Caco-2 (cell line): ENCODE measurements around the gene LIMA1. TPM values are rescaled to one million over a fixed set of nuclear protein-coding genes. Genes with fewer than 3 reads are reported as not detected.

Source experiments
- BruUV-seq: library from RNA; stranded (reverse); fragments of 400-500 nt; replicated peaks from 2 replicates; lab custom pipeline; 2021; lab: Mats Ljungman, UMichigan
- CTCF ChIA-PET: fragments of 300-600 bp; sonication (Branson Sonifier 250); formaldehyde crosslinking; loops from one replicate; lab custom pipeline; 2022; ENCODE audit warnings: antibody characterized with exemption; lab: Charles Lee
- POLR2A ChIA-PET: fragments of 300-600 bp; sonication (Branson Sonifier 250); formaldehyde crosslinking; loops from one replicate; lab custom pipeline; 2022; ENCODE audit warnings: antibody characterized with exemption; lab: Charles Lee
- DNase-seq, 2 experiments: peaks; one replicate each; pipeline versions ENCODE4 v3.0.0 to v3.0.0-alpha.2; 2020 to 2022
- H3K27me3 ChIP-seq: replicated peaks from 2 replicates; pipeline ENCODE4 v1.6.0; 2011; ENCODE audit warnings: low read length; ENCODE audit not compliant: control insufficient read depth, insufficient read depth
- H3K36me3 ChIP-seq: 2 replicates; pipeline ENCODE4 v1.5.1; 2011; ENCODE audit warnings: low read length; ENCODE audit not compliant: control insufficient read depth, insufficient read depth
- H3K4me1 ChIP-seq: fragments of 250-450 bp; sonication (Bioruptor Pico); 2 replicates; pipeline ENCODE4 v1.5.1; 2020; ENCODE audit warnings: mild to moderate bottlenecking
- H3K4me3 ChIP-seq: 2 replicates; pipeline ENCODE4 v1.5.1; 2011; ENCODE audit warnings: low read depth, mild to moderate bottlenecking, control low read depth, low read length
- H3K9me3 ChIP-seq: fragments of 250-450 bp; sonication (Bioruptor Pico); 2 replicates; pipeline ENCODE4 v1.5.1; 2020; ENCODE audit warnings: mild to moderate bottlenecking, moderate library complexity
- H3K27ac Mint-ChIP-seq: one replicate; pipeline ENCODE4 v1.8.0; 2022; ENCODE audit warnings: mixed read lengths; ENCODE audit not compliant: unreplicated experiment
- H3K27me3 Mint-ChIP-seq: one replicate; pipeline ENCODE4 v1.8.0; 2022; ENCODE audit warnings: mixed read lengths; ENCODE audit not compliant: insufficient read depth, unreplicated experiment
- H3K36me3 Mint-ChIP-seq: one replicate; pipeline ENCODE4 v1.8.0; 2022; ENCODE audit warnings: mild to moderate bottlenecking, mixed read lengths; ENCODE audit not compliant: insufficient read depth, unreplicated experiment
- H3K4me1 Mint-ChIP-seq: one replicate; pipeline ENCODE4 v1.8.0; 2022; ENCODE audit warnings: low read depth, mixed read lengths; ENCODE audit not compliant: unreplicated experiment
- H3K4me3 Mint-ChIP-seq: one replicate; pipeline ENCODE4 v1.8.0; 2022; ENCODE audit warnings: mild to moderate bottlenecking, moderate library complexity, mixed read lengths; ENCODE audit not compliant: unreplicated experiment
- H3K9me3 Mint-ChIP-seq: one replicate; pipeline ENCODE4 v1.8.0; 2022; ENCODE audit warnings: mixed read lengths; ENCODE audit not compliant: unreplicated experiment
- intact Hi-C: fragments of 100-400 bp; cut with micrococcal nuclease; formaldehyde crosslinking; loops from one replicate; pipeline ENCODE4 v1.10.0; 2022; ENCODE audit not compliant: unreplicated experiment
- total RNA-seq: library from RNA; stranded (reverse); gene quantifications from 2 replicates; pipeline ENCODE4 v1.2.3, GENCODE V29; 2022
- TF ChIP-seq, protein P1 (sequence below), 2 experiments: fragments of 200-600 bp in 1 of 2; IDR thresholded peaks; 1 replicate in 1 of 2; 2 replicates in 1 of 2; pipeline versions ENCODE4 v1.5.1 to v1.8.0; 2011 to 2022; ENCODE audit warnings: antibody characterized with exemption in 1 of 2, control low read depth in 1 of 2, inconsistent platforms in 1 of 2, low read depth in 1 of 2, low read length in 1 of 2, mild to moderate bottlenecking in 1 of 2, moderate library complexity in 1 of 2; ENCODE audit not compliant: insufficient read depth in 1 of 2, severe bottlenecking in 1 of 2, unreplicated experiment in 1 of 2

Gene LIMA1
- total RNA-seq, 1 experiment from 2014 or later, result 50.3 TPM

DNA sequence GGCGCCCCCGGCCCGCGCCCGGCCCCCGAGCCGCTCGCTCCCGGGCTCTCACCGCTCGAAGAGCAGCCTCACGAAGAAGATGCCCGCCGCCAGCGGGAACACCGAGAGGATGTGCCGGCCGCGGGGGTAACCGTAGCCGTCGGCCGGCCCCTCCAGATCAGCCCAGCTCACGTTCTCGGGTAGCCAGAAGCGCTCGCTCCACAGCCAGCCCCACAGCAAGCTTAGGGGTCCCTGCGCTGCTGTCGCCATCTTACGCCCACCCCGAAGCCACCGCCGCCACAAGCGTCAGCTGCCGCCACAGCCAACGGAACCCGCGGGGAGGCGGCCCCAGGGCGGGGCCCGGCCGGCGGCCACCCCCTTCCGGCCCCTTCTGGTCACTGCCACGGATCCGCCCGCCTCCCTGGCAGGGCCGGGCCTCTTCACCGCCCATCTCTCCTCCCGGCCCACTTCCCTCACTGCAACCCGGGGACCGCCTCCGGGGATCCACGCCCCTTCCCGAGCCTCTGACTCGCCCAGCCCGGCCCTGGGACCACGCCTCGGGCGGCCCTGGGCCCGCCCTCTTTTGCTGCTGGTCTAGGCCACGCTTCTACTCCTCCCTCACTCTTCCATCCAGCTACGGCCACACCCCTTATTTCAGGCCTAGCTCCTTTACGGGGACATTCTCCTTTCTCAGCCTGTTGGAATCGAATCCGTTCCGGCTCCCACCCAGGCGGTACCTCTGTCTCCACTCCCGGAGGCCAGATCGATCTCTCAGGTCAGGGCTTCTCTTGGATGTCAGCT lies 116.1 kb downstream of the LIMA1 start, which contains the start of gene CERS5:
CERS5 (minus strand) TSS at position 321 of the 780 bp plus-strand sequence; CDS start at position 249, 72 bp downstream.
- no peaks in the 10 kb centered on the region for H3K27me3 Mint-ChIP-seq
- Histone ChIP-seq H3K4me3 (peak within 1 kb of the TSS; percentile 63), H3K9me3 (peaks cover 12% of the 10 kb centered on the region), H3K36me3 (no peaks in the 10 kb centered on the region), H3K4me1 (peaks cover 11% of the 10 kb centered on the region; the same call in 1 of the 2 replicates), H3K27me3 (no peaks in the 10 kb centered on the region)
- ChIA-PET CTCF (interaction anchor here (0.7 to 3.0 kb wide), 16 partner anchors 9 to 147 kb away, joined by 3 to 37 read pairs (median 8); partner anchors contain the start of genes COX14 and SMARCD1), POLR2A (interaction anchor here (0.5 to 2.0 kb wide), 14 partner anchors 10 to 854 kb away, joined by 3 to 24 read pairs (median 4); partner anchors contain the start of genes COX14, LIMA1, SMARCD1 and TMBIM6)
- no TSS peak for BruUV-seq
- intact Hi-C loops, result loop anchor here (1.0 to 2.0 kb wide), 5 partner anchors 24 to 92 kb away; partner anchors contain the start of genes COX14 and SMARCD1
- peaks cover 8% of the 10 kb centered on the region for H3K4me1 Mint-ChIP-seq
- peak within 1 kb of the TSS; percentile 80 for H3K4me3 Mint-ChIP-seq
- no peaks in the 10 kb centered on the region for H3K9me3 Mint-ChIP-seq
- TF ChIP-seq, protein P1, sequence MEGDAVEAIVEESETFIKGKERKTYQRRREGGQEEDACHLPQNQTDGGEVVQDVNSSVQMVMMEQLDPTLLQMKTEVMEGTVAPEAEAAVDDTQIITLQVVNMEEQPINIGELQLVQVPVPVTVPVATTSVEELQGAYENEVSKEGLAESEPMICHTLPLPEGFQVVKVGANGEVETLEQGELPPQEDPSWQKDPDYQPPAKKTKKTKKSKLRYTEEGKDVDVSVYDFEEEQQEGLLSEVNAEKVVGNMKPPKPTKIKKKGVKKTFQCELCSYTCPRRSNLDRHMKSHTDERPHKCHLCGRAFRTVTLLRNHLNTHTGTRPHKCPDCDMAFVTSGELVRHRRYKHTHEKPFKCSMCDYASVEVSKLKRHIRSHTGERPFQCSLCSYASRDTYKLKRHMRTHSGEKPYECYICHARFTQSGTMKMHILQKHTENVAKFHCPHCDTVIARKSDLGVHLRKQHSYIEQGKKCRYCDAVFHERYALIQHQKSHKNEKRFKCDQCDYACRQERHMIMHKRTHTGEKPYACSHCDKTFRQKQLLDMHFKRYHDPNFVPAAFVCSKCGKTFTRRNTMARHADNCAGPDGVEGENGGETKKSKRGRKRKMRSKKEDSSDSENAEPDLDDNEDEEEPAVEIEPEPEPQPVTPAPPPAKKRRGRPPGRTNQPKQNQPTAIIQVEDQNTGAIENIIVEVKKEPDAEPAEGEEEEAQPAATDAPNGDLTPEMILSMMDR (IDR thresholded peaks at IDR 0.05; ENCODE audit: insufficient read depth in 1 of 2, low read depth in 1 of 2, low read length in 1 of 2, severe bottlenecking in 1 of 2, unreplicated experiment in 1 of 2), result peak in 1 of 2 experiments; percentile 64
- DNase-seq, result peak; percentile 99 to 100
- H3K36me3 Mint-ChIP-seq, result peaks cover 15% of the 10 kb centered on the region
- peak within 1 kb of the TSS; percentile 77 for H3K27ac Mint-ChIP-seq

- H3K9me3 Mint-ChIP-seq, result no peaks in the 10 kb centered on the region
- BruUV-seq, result no TSS peak
- Histone ChIP-seq H3K36me3 (no peaks in the 10 kb centered on the region), H3K9me3 (peaks cover 12% of the 10 kb centered on the region), H3K4me1 (peaks cover 11% of the 10 kb centered on the region; the same call in 1 of the 2 replicates), H3K27me3 (no peaks in the 10 kb centered on the region), H3K4me3 (peak overlapping the region; percentile 63)
- intact Hi-C loops, result loop anchor here (1.0 to 2.0 kb wide), 5 partner anchors 23 to 92 kb away; partner anchors contain the start of genes COX14 and SMARCD1
- H3K27ac Mint-ChIP-seq, result peak overlapping the region; percentile 77
- H3K4me3 Mint-ChIP-seq, result peak overlapping the region; percentile 80
- DNase-seq, result peak in 1 of 2 experiments; percentile 51
- peaks cover 8% of the 10 kb centered on the region for H3K4me1 Mint-ChIP-seq
- CTCF ChIA-PET, result interaction anchor here (0.6 to 3.0 kb wide), 14 partner anchors 9 to 1511 kb away, joined by 3 to 37 read pairs (median 8); partner anchors contain the start of genes COX14 and SMARCD1
- POLR2A ChIA-PET, result interaction anchor here (1.2 to 2.0 kb wide), 7 partner anchors 24 to 426 kb away, joined by 3 to 24 read pairs (median 8); partner anchors contain the start of genes COX14, LIMA1, SMARCD1 and TMBIM6
- no peaks in the 10 kb centered on the region for H3K27me3 Mint-ChIP-seq
- H3K36me3 Mint-ChIP-seq, result peaks cover 15% of the 10 kb centered on the region
- TF ChIP-seq, protein P1 (IDR thresholded peaks at IDR 0.05; ENCODE audit: insufficient read depth in 1 of 2, low read depth in 1 of 2, low read length in 1 of 2, severe bottlenecking in 1 of 2, unreplicated experiment in 1 of 2), result no peak
These were observed 116.6 kb downstream of the LIMA1 start for GRCh38 chr12:50166799-50167048.

GRCh38 chr12:50164963-50165362 lies 118.4 kb downstream of the LIMA1 start:
- TF ChIP-seq, protein P1 (IDR thresholded peaks at IDR 0.05; ENCODE audit: insufficient read depth in 1 of 2, low read depth in 1 of 2, low read length in 1 of 2, severe bottlenecking in 1 of 2, unreplicated experiment in 1 of 2), result no peak
- ChIA-PET CTCF (interaction anchor here (3.0 kb wide), 1 partner anchor 32 kb away, joined by 16 read pairs; no protein-coding TSS in a partner anchor), POLR2A (no interaction called here)
- intact Hi-C loops, result no loop called here
- Histone ChIP-seq H3K9me3 (peaks cover 7% of the 10 kb centered on the region), H3K36me3 (no peaks in the 10 kb centered on the region), H3K27me3 (no peaks in the 10 kb centered on the region), H3K4me1 (peaks cover 18% of the 10 kb centered on the region; the same call in 1 of the 2 replicates), H3K4me3 (no peak overlapping the region)
- Mint-ChIP-seq H3K4me3 (peak overlapping the region; percentile 31), H3K27ac (no peak overlapping the region), H3K36me3 (peaks cover 11% of the 10 kb centered on the region), H3K27me3 (no peaks in the 10 kb centered on the region), H3K4me1 (peaks cover 8% of the 10 kb centered on the region), H3K9me3 (no peaks in the 10 kb centered on the region)
- BruUV-seq, result no TSS peak
- no peak for DNase-seq
